Fibroblast of pulmonary artery (primary cell): ENCODE measurements around the gene MUC4.
A peak's percentile ranks its signal among the peaks of the same experiment; 100 is the strongest.
"Not testable (repeated sequence)": the region's sequence is repeated elsewhere in the genome, so short reads cannot be mapped to it uniquely, and the experiment has no call there.

ENCODE experiments used
- DNase-seq: peaks from one replicate; pipeline ENCODE4 v3.0.0-alpha.2; 2010; ENCODE audit warnings: low read depth
- H3K4me3 ChIP-seq: replicated peaks from 2 replicates; pipeline ENCODE4 v1.5.1; 2011; ENCODE audit warnings: low read depth, mild to moderate bottlenecking, control low read depth, low read length, moderate library complexity
- TF ChIP-seq, protein P1 (sequence below): IDR thresholded peaks from 2 replicates; pipeline ENCODE4 v1.5.1; 2011; ENCODE audit warnings: mild to moderate bottlenecking, control low read depth, low read length, inconsistent platforms; ENCODE audit errors: missing control alignments

MUC4 gene

DNA sequence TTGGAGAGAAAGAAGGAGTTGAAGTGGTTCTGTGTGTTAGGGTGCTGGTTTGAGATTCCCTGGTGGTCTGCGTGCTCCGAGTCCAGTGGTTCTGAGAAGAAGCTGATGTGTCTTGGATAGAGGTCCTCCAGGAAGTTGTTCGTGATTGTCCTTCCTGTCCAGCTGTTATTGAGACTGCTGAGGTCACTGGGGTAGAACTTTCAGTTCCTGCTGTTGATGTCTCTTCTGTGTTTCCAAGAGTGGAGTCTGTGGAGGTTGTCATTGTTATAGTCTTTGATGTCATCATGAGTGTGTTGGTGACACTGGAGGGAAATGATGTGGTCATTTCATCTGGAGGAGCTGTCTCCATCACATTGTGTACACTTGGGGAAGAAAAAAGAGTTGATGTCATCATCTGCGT, 20.8 kb downstream of the MUC4 start:
- no peak for DNase-seq
- TF ChIP-seq, protein P1, sequence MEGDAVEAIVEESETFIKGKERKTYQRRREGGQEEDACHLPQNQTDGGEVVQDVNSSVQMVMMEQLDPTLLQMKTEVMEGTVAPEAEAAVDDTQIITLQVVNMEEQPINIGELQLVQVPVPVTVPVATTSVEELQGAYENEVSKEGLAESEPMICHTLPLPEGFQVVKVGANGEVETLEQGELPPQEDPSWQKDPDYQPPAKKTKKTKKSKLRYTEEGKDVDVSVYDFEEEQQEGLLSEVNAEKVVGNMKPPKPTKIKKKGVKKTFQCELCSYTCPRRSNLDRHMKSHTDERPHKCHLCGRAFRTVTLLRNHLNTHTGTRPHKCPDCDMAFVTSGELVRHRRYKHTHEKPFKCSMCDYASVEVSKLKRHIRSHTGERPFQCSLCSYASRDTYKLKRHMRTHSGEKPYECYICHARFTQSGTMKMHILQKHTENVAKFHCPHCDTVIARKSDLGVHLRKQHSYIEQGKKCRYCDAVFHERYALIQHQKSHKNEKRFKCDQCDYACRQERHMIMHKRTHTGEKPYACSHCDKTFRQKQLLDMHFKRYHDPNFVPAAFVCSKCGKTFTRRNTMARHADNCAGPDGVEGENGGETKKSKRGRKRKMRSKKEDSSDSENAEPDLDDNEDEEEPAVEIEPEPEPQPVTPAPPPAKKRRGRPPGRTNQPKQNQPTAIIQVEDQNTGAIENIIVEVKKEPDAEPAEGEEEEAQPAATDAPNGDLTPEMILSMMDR = no peak
- no peak overlapping the region for H3K4me3 ChIP-seq

GRCh38 chr3:195788711-195789581, 22.8 kb downstream of the MUC4 start:
- H3K4me3 ChIP-seq = no peak overlapping the region
- DNase-seq = no peak
- TF ChIP-seq, protein P1 = no peak

DNA sequence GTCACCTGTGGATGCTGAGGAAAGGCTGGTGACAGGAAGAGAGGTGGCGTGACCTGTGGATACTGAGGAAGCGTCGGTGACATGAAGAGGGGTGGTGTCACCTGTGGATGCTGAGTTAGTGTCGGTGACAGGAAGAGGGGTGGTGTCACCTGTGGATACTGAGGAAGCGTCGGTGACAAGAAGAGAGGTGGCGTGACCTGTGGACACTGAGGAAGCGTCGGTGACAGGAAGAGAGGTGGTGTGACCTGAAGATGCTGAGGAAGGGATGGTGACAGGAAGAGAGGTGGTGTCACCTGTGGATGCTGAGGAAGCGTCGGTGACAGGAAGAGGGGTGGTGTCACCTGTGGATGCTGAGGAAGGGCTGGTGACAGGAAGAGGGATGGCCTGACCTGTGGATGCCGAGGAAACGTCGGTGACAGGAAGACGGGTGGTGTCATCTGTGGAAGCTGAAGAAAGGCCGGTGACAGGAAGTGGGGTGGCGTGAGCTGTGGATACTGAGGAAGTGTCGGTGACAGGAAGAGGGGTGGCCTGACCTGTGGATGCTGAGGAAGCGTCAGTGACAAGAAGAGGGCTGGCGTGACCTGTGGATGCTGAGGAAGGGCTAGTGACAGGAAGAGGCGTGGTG, 25.8 kb downstream of the MUC4 start:
- not testable (repeated sequence) for H3K4me3 ChIP-seq, DNase-seq

DNA sequence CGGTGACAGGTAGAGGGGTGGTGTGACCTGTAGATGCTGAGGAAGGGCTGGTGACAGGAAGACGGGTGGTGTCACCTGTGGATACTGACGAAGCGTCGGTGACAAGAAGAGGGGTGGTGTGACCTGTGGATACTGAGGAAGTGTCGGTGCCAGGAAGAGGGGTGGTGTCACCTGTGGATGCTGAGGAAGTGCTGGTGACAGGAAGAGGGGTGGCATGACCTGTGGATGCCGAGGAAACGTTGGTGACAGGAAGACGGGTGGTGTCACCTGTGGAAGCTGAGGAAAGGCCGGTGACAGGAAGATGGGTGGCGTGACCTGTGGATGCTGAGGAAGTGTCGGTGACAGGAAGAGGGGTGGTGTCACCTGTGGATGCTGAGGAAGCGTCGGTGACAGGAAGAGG, 27.7 kb downstream of the MUC4 start:
- not testable (repeated sequence) for H3K4me3 ChIP-seq, DNase-seq

GRCh38 chr3:195781236-195781635, 30.5 kb downstream of the MUC4 start:
- H3K4me3 ChIP-seq, DNase-seq: not testable (repeated sequence)

DNA sequence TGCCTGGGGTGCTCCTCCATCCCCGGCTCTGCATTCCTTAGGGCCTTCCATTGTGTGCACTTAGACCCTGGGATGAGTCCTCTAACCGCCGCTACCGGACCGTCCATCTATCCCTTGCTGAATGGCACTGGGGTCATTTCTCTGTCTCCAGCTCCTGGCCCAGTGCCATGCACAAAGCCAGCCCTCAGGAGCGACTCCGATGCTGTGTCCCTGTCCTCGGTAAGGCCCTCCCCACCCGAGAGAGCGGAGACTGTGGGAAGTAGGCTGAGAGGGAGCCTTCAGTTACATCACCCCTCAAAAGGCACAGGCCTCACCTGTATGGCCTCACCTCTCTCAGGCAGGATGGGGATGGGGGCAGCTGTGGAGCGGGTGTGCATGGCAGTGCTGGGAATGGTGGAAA, 33.8 kb downstream of the MUC4 start:
- no peak for DNase-seq
- TF ChIP-seq, protein P1 = no peak
- no peak overlapping the region for H3K4me3 ChIP-seq

DNA sequence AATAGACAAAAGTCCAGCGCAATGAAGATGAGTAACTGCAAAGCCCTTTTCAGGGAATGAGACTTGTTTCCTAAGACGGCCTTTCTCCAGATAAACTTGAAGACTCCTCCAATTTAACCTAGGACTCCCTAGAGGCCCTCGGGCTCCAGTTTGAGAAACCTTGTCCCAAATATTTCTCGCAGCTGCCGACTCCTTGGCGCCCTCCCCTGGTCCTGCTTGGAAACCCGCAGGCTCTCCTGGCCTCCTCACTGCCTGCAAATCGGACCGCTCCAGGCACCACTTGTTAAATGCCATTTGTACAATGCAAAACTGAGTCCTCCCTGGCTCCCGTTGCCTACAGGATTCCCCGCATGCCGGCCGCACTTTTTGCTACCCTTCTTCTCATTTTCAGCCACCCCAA, 36.8 kb downstream of the MUC4 start:
- TF ChIP-seq, protein P1 = peak; percentile 61
- peak; percentile 48 for DNase-seq
- no peak overlapping the region for H3K4me3 ChIP-seq

DNA sequence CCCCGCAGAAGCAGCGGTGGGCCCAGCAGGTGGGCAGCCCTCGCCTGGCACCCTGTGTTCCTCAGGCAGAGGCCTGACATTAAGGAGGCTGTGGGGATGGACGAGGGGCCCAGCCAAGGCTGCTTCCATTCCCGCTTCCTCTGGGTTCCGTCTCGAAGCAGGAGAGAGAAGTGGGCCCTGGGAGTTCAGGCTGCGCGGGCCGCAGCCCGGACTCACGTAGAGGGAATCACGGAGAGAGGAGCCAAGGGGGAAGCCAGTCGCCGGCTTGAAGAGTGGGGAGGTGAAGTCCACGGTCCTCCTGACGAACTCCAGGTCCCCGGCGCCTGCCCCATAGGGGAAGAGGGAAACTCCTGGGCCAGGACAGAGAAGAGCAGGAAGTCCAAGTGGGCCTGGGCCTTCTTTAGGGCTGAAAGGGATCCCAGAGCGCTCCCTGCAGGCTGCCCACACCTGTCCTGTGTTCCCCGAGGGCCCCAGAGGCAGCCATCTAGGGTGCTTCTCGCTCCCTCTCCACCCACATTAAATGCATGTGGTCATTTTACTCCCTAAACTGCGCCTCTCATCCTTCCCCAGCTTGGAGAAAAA, 37.7 kb downstream of the MUC4 start:
- H3K4me3 ChIP-seq = no peak overlapping the region
- TF ChIP-seq, protein P1 = no peak
- no peak for DNase-seq
